ENCODE results near the gene SAFB2.

SAFB2 gene

DNA sequence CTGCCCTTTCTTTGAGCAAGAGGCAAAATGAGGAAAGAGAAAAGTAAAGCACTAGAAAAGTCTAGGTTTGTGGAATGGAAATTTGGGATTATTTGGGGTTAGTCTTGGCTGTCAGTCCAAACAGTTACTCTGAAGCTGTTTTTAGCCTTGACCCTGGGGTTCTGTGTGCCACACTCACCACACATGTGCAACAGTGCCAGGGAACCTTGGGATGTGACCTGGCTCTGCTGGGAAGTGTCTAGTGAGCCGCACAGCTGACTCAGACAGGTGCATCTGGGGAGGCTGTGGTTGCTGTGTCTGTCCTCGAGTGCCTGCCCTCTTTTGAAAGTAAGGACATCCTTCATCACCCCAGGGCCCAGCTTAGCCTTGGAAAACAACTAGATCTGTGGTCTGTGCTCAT is 41.9 kb upstream of the SAFB2 start:
- H3K4me3 ChIP-seq (ENCODE audit: low read depth, low read length), result no peak overlapping the region
- TF ChIP-seq, protein P1, sequence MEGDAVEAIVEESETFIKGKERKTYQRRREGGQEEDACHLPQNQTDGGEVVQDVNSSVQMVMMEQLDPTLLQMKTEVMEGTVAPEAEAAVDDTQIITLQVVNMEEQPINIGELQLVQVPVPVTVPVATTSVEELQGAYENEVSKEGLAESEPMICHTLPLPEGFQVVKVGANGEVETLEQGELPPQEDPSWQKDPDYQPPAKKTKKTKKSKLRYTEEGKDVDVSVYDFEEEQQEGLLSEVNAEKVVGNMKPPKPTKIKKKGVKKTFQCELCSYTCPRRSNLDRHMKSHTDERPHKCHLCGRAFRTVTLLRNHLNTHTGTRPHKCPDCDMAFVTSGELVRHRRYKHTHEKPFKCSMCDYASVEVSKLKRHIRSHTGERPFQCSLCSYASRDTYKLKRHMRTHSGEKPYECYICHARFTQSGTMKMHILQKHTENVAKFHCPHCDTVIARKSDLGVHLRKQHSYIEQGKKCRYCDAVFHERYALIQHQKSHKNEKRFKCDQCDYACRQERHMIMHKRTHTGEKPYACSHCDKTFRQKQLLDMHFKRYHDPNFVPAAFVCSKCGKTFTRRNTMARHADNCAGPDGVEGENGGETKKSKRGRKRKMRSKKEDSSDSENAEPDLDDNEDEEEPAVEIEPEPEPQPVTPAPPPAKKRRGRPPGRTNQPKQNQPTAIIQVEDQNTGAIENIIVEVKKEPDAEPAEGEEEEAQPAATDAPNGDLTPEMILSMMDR (IDR thresholded peaks at IDR 0.05; ENCODE audit: low read depth, low read length), result no peak

DNA sequence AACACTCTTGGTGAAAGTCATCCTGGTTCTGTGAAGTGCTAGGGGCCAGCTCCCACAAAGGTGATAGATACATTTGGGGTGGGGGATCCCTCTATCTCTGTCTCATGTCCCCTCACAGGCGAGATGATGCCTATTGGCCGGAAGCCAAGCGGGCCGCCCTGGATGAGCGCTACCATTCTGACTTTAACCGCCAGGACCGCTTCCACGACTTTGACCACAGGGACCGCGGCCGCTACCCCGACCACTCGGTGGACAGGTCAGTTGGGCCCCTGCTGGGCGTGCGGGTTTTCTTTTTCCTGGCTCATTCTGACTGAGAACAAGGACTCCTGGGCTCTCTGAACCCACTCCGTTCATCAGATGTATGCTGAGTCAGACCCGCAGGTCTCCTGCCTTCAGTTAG is 41.3 kb upstream of the SAFB2 start:
- no peak overlapping the region for H3K4me3 ChIP-seq (ENCODE audit: low read depth, low read length)

DNA sequence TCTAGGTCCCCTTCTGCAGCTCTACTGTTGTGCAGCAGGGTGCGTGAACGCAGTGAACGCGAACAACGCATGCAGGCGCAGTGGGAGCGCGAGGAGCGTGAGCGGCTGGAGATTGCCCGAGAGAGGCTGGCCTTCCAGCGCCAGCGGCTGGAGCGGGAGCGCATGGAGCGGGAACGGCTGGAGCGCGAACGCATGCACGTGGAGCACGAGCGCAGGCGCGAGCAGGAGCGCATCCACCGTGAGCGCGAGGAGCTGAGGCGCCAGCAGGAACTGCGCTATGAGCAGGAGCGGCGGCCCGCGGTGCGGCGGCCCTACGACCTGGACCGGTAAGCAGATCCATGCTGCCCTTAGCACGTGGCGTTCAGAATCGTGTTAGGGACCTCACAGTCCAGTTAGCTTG is 38.9 kb upstream of the SAFB2 start:
- H3K4me3 ChIP-seq (ENCODE audit: low read depth, low read length), result no peak overlapping the region
- TF ChIP-seq, protein P1 (IDR thresholded peaks at IDR 0.05; ENCODE audit: low read depth, low read length), result no peak

More for the DNA sequence above, 41.3 kb upstream of the SAFB2 start:
- TF ChIP-seq, protein P1 (IDR thresholded peaks at IDR 0.05; ENCODE audit: low read depth, low read length), result no peak

DNA sequence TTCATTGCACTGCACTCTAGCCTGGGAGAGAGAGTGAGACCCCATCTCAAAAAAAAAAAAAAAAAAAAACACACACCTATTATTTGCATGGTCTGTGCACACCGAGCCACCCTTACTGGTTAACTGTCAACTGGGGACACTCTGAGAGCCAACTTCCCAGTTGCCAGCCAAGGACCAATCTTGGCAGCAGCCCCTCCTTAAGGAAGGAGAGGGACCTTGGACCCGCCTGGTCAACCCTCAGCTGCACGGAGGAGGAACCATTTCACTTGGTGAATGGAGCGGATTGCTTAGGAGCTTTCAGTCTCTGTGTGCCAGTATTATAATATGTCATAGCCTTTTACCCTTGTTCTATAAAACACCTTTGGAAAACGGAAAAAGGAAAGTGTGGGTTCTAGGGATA is 32.8 kb upstream of the SAFB2 start:
- no peak overlapping the region for H3K4me3 ChIP-seq (ENCODE audit: low read depth, low read length)
- TF ChIP-seq, protein P1 (IDR thresholded peaks at IDR 0.05; ENCODE audit: low read depth, low read length), result no peak

DNA sequence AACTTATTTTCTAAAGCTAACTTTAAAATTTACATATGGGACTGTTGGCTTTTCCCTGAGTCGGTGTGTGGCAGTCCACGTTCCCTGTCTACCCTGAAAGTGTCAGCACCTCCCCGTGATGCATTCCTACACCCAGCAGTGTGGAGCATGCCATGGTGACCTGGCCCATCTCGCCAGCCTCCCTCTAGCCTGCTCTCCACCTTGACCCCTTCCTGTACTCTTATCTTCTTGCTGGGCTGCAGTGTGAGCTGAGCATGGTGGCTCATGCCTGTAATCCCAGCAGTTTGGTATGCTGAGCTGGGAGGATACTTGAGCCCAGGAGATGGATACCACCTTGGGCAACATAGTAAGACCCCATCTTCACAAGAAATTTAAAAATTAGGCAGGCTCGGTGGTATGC is 32.4 kb upstream of the SAFB2 start:
- TF ChIP-seq, protein P1 (IDR thresholded peaks at IDR 0.05; ENCODE audit: low read depth, low read length), result no peak
- H3K4me3 ChIP-seq (ENCODE audit: low read depth, low read length), result no peak overlapping the region

DNA sequence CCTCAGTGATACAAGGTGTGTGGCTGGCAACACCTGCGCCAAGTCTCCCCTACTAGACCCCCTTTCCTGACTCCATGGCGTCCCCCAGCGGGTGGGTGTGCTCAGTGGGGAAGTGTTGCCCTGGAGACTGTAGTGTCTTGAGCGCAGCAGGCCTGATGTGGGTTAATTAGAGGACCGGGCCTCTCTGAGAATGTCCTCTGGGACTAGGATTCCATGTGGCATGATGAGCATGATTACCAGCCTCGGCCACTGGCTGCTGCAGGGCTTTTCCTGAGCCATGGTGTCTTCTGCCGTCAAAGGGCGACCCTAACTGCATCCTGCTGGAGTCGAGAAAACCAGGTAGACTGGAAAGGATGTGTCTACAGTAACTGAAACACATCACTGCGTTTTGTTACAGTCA is 29.7 kb upstream of the SAFB2 start:
- H3K4me3 ChIP-seq (ENCODE audit: low read depth, low read length), result no peak overlapping the region
- TF ChIP-seq, protein P1 (IDR thresholded peaks at IDR 0.05; ENCODE audit: low read depth, low read length), result no peak

DNA sequence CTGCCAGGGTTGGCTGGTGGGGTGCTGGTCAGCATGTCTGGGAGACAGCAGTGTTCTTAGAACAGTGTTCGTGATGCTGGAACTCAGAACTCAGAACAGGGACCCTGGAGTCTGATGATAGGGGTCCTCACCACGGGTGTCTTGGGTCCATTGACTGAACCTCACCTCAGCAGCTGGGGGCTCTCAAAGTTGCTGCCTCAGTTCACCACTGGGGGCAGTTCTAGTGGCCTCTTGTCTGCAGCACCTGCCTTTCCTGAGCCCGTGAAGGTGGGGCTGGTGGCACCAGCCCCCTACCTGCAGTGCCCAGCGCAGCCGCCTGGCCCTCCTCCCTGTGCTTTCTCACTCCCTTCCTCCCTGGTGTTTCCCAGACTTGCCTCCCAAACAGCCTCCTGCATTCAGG is 28.8 kb upstream of the SAFB2 start:
- TF ChIP-seq, protein P1 (IDR thresholded peaks at IDR 0.05; ENCODE audit: low read depth, low read length), result no peak
- H3K4me3 ChIP-seq (ENCODE audit: low read depth, low read length), result no peak overlapping the region

All from WI38 (cell line).